Measurements from ENCODE around the gene ADAMTS14. TPM values are rescaled to one million over a fixed set of nuclear protein-coding genes. Genes with fewer than 3 reads are reported as not detected.
A peak's percentile ranks its signal among the peaks of the same experiment; 100 is the strongest.

ADAMTS14 gene
- total RNA-seq, 1 experiment from 2014 or later: 1.6 TPM

- TF ChIP-seq CTCF (conservative IDR thresholded peaks at IDR 0.05): peak; percentile 34; the same call in 1 of the 3 replicates
- H3K56ac ChIP-seq (ENCODE audit: insufficient read length, low read depth, low read length): no peak overlapping the region
These were observed 614 bp upstream of the ADAMTS14 start for GRCh38 chr10:70671619-70672164.

More at GRCh38 chr10:70671619-70672164, 614 bp upstream of the ADAMTS14 start:
- peak overlapping the region; percentile 35 for H3K4me2 ChIP-seq (ENCODE audit: insufficient read depth, insufficient read length, low read length)
- H2BK15ac ChIP-seq (ENCODE audit: low read depth, low read length): no peak overlapping the region
- no peak overlapping the region for H2BK12ac ChIP-seq (ENCODE audit: insufficient read length, low read depth, low read length)
- Mint-ChIP-seq H3K9me3 (peaks cover 12 to 18% of the 10 kb centered on the region in 2 experiments), H3K27me3 (ENCODE audit: low read depth) (peaks cover 52% of the 10 kb centered on the region), H3K27ac (peak overlapping the region in 1 of 3 experiments; percentile 56; a peak in 1 of 7 replicates), H3K4me1 (peaks cover 26 to 33% of the 10 kb centered on the region in 2 experiments), H3K36me3 (ENCODE audit: insufficient read depth in 1 of 3, low read depth in 3 of 3) (peaks cover 5 to 13% (median 9%) of the 10 kb centered on the region in 3 experiments; a peak in 6 of 7 replicates), H3K4me3 (peak overlapping the region; percentile 63 to 82)
- H3K27me3 ChIP-seq (ENCODE audit: insufficient read depth, low read length): no peaks in the 10 kb centered on the region; the same call in 1 of the 2 replicates
- no CpG with 5 or more reads among the region's 5 CpGs for WGBS (ENCODE audit: extremely low coverage, insufficient read length, low lambda C conversion rate)
- H3K23ac ChIP-seq (ENCODE audit: insufficient read length, low read depth, low read length): no peak overlapping the region
- no peak overlapping the region for H2BK120ac ChIP-seq (ENCODE audit: low read depth, low read length, poor library complexity, severe bottlenecking)
- H4K8ac ChIP-seq (replicated peaks; ENCODE audit: insufficient read length, low read depth, low read length): no peak overlapping the region
- peaks cover 6% of the 10 kb centered on the region for H3K9me3 ChIP-seq (ENCODE audit: control insufficient read depth, low read depth, low read length)
- H2BK20ac ChIP-seq (ENCODE audit: low read depth, low read length, poor library complexity, severe bottlenecking): no peak overlapping the region
- no peak overlapping the region for H3K27ac ChIP-seq (ENCODE audit: insufficient read length, low read depth, low read length)
- no peak overlapping the region for H2AFZ ChIP-seq (ENCODE audit: low read length)
- no peak overlapping the region for H3K4ac ChIP-seq (ENCODE audit: low read depth, low read length)
- no peak overlapping the region for H4K91ac ChIP-seq (ENCODE audit: insufficient read length, low read depth, low read length)
- H4K20me1 ChIP-seq (ENCODE audit: control insufficient read depth, insufficient read depth, insufficient read length): no peaks in the 10 kb centered on the region
- H3K4me1 ChIP-seq (ENCODE audit: insufficient read depth, low read length): no peaks in the 10 kb centered on the region; the same call in 1 of the 2 replicates
- no peaks in the 10 kb centered on the region for H3K79me1 ChIP-seq (ENCODE audit: insufficient read depth, low read depth, low read length, poor library complexity, severe bottlenecking)
- H4K5ac ChIP-seq (ENCODE audit: insufficient read length, low read depth, low read length): no peak overlapping the region
- H3K14ac ChIP-seq (ENCODE audit: insufficient read depth, low read length): peak overlapping the region; percentile 38; the same call in 1 of the 2 replicates
- H3T11ph ChIP-seq (ENCODE audit: low read length): no peak overlapping the region
- no peaks in the 10 kb centered on the region for H3K79me2 ChIP-seq (ENCODE audit: insufficient read depth, low read length)
- no peak overlapping the region for H2AK5ac ChIP-seq (ENCODE audit: insufficient read length, low read length)
- no peak for DNase-seq
- no peak overlapping the region for H2BK5ac ChIP-seq (ENCODE audit: insufficient read length, low read length)
- H3K9ac ChIP-seq (ENCODE audit: extremely low read depth, insufficient read length, low read length): no peak overlapping the region
- peaks cover 5% of the 10 kb centered on the region for H3K23me2 ChIP-seq (ENCODE audit: insufficient read length, low read depth, low read length, poor library complexity, severe bottlenecking)
- H3K18ac ChIP-seq (ENCODE audit: insufficient read length, low read depth, low read length): no peak overlapping the region
